GM19351 (cell line): Measurements from ENCODE around the gene MYBPC1.

Experiments
- ATAC-seq: cut with Tn5 transposase; IDR thresholded peaks from one replicate; pipeline ENCODE4 v1.9.1; 2021; ENCODE audit warnings: mild to moderate bottlenecking, moderate library complexity; ENCODE audit not compliant: unreplicated experiment

The MYBPC1 gene

GRCh38 chr12:101690544-101691098 is 95.8 kb downstream of the MYBPC1 start:
- no peak for ATAC-seq

GRCh38 chr12:101691503-101692096 is 96.8 kb downstream of the MYBPC1 start:
- ATAC-seq: no peak

- no peak for ATAC-seq
These were observed 99.6 kb downstream of the MYBPC1 start for GRCh38 chr12:101694297-101694848.

GRCh38 chr12:101694986-101695385 is 100.2 kb downstream of the MYBPC1 start:
- ATAC-seq: no peak

- no peak for ATAC-seq
These were observed 100.9 kb downstream of the MYBPC1 start for GRCh38 chr12:101695706-101696105.

GRCh38 chr12:101696251-101697196 is 101.8 kb downstream of the MYBPC1 start:
- peak; percentile 37 for ATAC-seq

GRCh38 chr12:101697197-101697929 is 102.6 kb downstream of the MYBPC1 start, which contains the start of gene CHPT1:
TSS of gene CHPT1 (plus strand) at chr12:101697640. CDS start at chr12:101697862, 222 bp downstream.
- ATAC-seq: peak; percentile 63

- peak; percentile 32 for ATAC-seq
These were observed 103.4 kb downstream of the MYBPC1 start for GRCh38 chr12:101697930-101698799.

GRCh38 chr12:101698800-101699347 is 104.1 kb downstream of the MYBPC1 start:
- ATAC-seq: no peak

GRCh38 chr12:101700299-101700820 is 105.6 kb downstream of the MYBPC1 start:
- ATAC-seq: no peak

GRCh38 chr12:101703487-101703886 is 108.7 kb downstream of the MYBPC1 start:
- ATAC-seq: no peak

GRCh38 chr12:101706403-101706802 is 111.6 kb downstream of the MYBPC1 start:
- ATAC-seq: no peak

GRCh38 chr12:101707131-101707782 is 112.5 kb downstream of the MYBPC1 start:
- ATAC-seq: no peak

GRCh38 chr12:101710288-101710687 is 115.5 kb downstream of the MYBPC1 start:
- ATAC-seq: no peak

- no peak for ATAC-seq
These were observed 118.4 kb downstream of the MYBPC1 start for GRCh38 chr12:101713059-101713682.

- no peak for ATAC-seq
These were observed 119.2 kb downstream of the MYBPC1 start for GRCh38 chr12:101713930-101714329.

GRCh38 chr12:101714877-101715444 is 120.2 kb downstream of the MYBPC1 start:
- ATAC-seq: no peak

- no peak for ATAC-seq
These were observed 124.8 kb downstream of the MYBPC1 start for GRCh38 chr12:101719566-101719965.
